Caco-2 (cell line): Measurements from ENCODE around the gene NPTXR. TPM values are rescaled to one million over a fixed set of nuclear protein-coding genes. Genes with fewer than 3 reads are reported as not detected.

Source experiments
- BruUV-seq: library from RNA; stranded (reverse); fragments of 400-500 nt; replicated peaks from 2 replicates; lab custom pipeline; 2021; lab: Mats Ljungman, UMichigan
- CTCF ChIA-PET: fragments of 300-600 bp; sonication (Branson Sonifier 250); formaldehyde crosslinking; loops from one replicate; lab custom pipeline; 2022; ENCODE audit warnings: antibody characterized with exemption; lab: Charles Lee
- POLR2A ChIA-PET: fragments of 300-600 bp; sonication (Branson Sonifier 250); formaldehyde crosslinking; loops from one replicate; lab custom pipeline; 2022; ENCODE audit warnings: antibody characterized with exemption; lab: Charles Lee
- DNase-seq, 2 experiments: peaks; one replicate each; pipeline versions ENCODE4 v3.0.0 to v3.0.0-alpha.2; 2020 to 2022
- H3K27me3 ChIP-seq: replicated peaks from 2 replicates; pipeline ENCODE4 v1.6.0; 2011; ENCODE audit warnings: low read length; ENCODE audit not compliant: control insufficient read depth, insufficient read depth
- H3K36me3 ChIP-seq: 2 replicates; pipeline ENCODE4 v1.5.1; 2011; ENCODE audit warnings: low read length; ENCODE audit not compliant: control insufficient read depth, insufficient read depth
- H3K4me1 ChIP-seq: fragments of 250-450 bp; sonication (Bioruptor Pico); 2 replicates; pipeline ENCODE4 v1.5.1; 2020; ENCODE audit warnings: mild to moderate bottlenecking
- H3K4me3 ChIP-seq: 2 replicates; pipeline ENCODE4 v1.5.1; 2011; ENCODE audit warnings: low read depth, mild to moderate bottlenecking, control low read depth, low read length
- H3K9me3 ChIP-seq: fragments of 250-450 bp; sonication (Bioruptor Pico); 2 replicates; pipeline ENCODE4 v1.5.1; 2020; ENCODE audit warnings: mild to moderate bottlenecking, moderate library complexity
- H3K27ac Mint-ChIP-seq: one replicate; pipeline ENCODE4 v1.8.0; 2022; ENCODE audit warnings: mixed read lengths; ENCODE audit not compliant: unreplicated experiment
- H3K27me3 Mint-ChIP-seq: one replicate; pipeline ENCODE4 v1.8.0; 2022; ENCODE audit warnings: mixed read lengths; ENCODE audit not compliant: insufficient read depth, unreplicated experiment
- H3K36me3 Mint-ChIP-seq: one replicate; pipeline ENCODE4 v1.8.0; 2022; ENCODE audit warnings: mild to moderate bottlenecking, mixed read lengths; ENCODE audit not compliant: insufficient read depth, unreplicated experiment
- H3K4me1 Mint-ChIP-seq: one replicate; pipeline ENCODE4 v1.8.0; 2022; ENCODE audit warnings: low read depth, mixed read lengths; ENCODE audit not compliant: unreplicated experiment
- H3K4me3 Mint-ChIP-seq: one replicate; pipeline ENCODE4 v1.8.0; 2022; ENCODE audit warnings: mild to moderate bottlenecking, moderate library complexity, mixed read lengths; ENCODE audit not compliant: unreplicated experiment
- H3K9me3 Mint-ChIP-seq: one replicate; pipeline ENCODE4 v1.8.0; 2022; ENCODE audit warnings: mixed read lengths; ENCODE audit not compliant: unreplicated experiment
- CTCF ChIP-seq, 2 experiments: fragments of 200-600 bp in 1 of 2; IDR thresholded peaks; 1 replicate in 1 of 2; 2 replicates in 1 of 2; pipeline versions ENCODE4 v1.5.1 to v1.8.0; 2011 to 2022; ENCODE audit warnings: antibody characterized with exemption in 1 of 2, control low read depth in 1 of 2, inconsistent platforms in 1 of 2, low read depth in 1 of 2, low read length in 1 of 2, mild to moderate bottlenecking in 1 of 2, moderate library complexity in 1 of 2; ENCODE audit not compliant: insufficient read depth in 1 of 2, severe bottlenecking in 1 of 2, unreplicated experiment in 1 of 2
- intact Hi-C: fragments of 100-400 bp; cut with micrococcal nuclease; formaldehyde crosslinking; loops from one replicate; pipeline ENCODE4 v1.10.0; 2022; ENCODE audit not compliant: unreplicated experiment
- total RNA-seq: library from RNA; stranded (reverse); gene quantifications from 2 replicates; pipeline ENCODE4 v1.2.3, GENCODE V29; 2022

Gene NPTXR
- total RNA-seq, 1 experiment from 2014 or later = 16.4 TPM

- CTCF ChIA-PET = no interaction called here
- Mint-ChIP-seq H3K9me3 (no peaks in the 10 kb centered on the region), H3K4me1 (no peaks in the 10 kb centered on the region), H3K36me3 (peaks cover 4% of the 10 kb centered on the region), H3K27ac (no peak overlapping the region), H3K27me3 (no peaks in the 10 kb centered on the region), H3K4me3 (no peak overlapping the region)
- Histone ChIP-seq H3K36me3 (no peaks in the 10 kb centered on the region), H3K4me1 (no peaks in the 10 kb centered on the region), H3K4me3 (no peak overlapping the region), H3K27me3 (no peaks in the 10 kb centered on the region), H3K9me3 (no peaks in the 10 kb centered on the region)
- intact Hi-C loops = loop anchor here (1.0 kb wide), 1 partner anchor 8 kb away; no protein-coding TSS in a partner anchor
- TF ChIP-seq CTCF (IDR thresholded peaks at IDR 0.05; ENCODE audit: insufficient read depth in 1 of 2, low read depth in 1 of 2, low read length in 1 of 2, severe bottlenecking in 1 of 2, unreplicated experiment in 1 of 2) = no peak
- DNase-seq = peak in 1 of 2 experiments; percentile 17
- POLR2A ChIA-PET = no interaction called here
- no TSS peak for BruUV-seq
Observed at GRCh38 chr22:38832005-38832978, 11.5 kb downstream of the NPTXR start.

- BruUV-seq = no TSS peak
- CTCF ChIA-PET = no interaction called here
- intact Hi-C loops = no loop called here
- peak in 1 of 2 experiments; percentile 16 for DNase-seq
- Histone ChIP-seq H3K36me3 (no peaks in the 10 kb centered on the region), H3K4me3 (no peak overlapping the region), H3K9me3 (no peaks in the 10 kb centered on the region), H3K4me1 (no peaks in the 10 kb centered on the region), H3K27me3 (no peaks in the 10 kb centered on the region)
- Mint-ChIP-seq H3K9me3 (no peaks in the 10 kb centered on the region), H3K36me3 (no peaks in the 10 kb centered on the region), H3K4me3 (no peak overlapping the region), H3K27ac (no peak overlapping the region), H3K27me3 (no peaks in the 10 kb centered on the region), H3K4me1 (no peaks in the 10 kb centered on the region)
- no peak for TF ChIP-seq CTCF (IDR thresholded peaks at IDR 0.05; ENCODE audit: insufficient read depth in 1 of 2, low read depth in 1 of 2, low read length in 1 of 2, severe bottlenecking in 1 of 2, unreplicated experiment in 1 of 2)
- POLR2A ChIA-PET = no interaction called here
Observed at GRCh38 chr22:38831166-38831945, 12.5 kb downstream of the NPTXR start.

- Mint-ChIP-seq H3K36me3 (no peaks in the 10 kb centered on the region), H3K4me3 (no peak overlapping the region), H3K27me3 (no peaks in the 10 kb centered on the region), H3K4me1 (no peaks in the 10 kb centered on the region), H3K27ac (no peak overlapping the region), H3K9me3 (no peaks in the 10 kb centered on the region)
- no peaks in the 10 kb centered on the region for H3K36me3 ChIP-seq
- TF ChIP-seq CTCF (IDR thresholded peaks at IDR 0.05; ENCODE audit: insufficient read depth in 1 of 2, low read depth in 1 of 2, low read length in 1 of 2, severe bottlenecking in 1 of 2, unreplicated experiment in 1 of 2) = no peak
- ChIA-PET CTCF (no interaction called here), POLR2A (no interaction called here)
- H3K27me3 ChIP-seq = no peaks in the 10 kb centered on the region
- H3K9me3 ChIP-seq = no peaks in the 10 kb centered on the region
- DNase-seq = no peak
- H3K4me3 ChIP-seq = no peak overlapping the region
- intact Hi-C loops = no loop called here
- BruUV-seq = no TSS peak
- no peaks in the 10 kb centered on the region for H3K4me1 ChIP-seq
Observed at GRCh38 chr22:38830845-38831108, 13.1 kb downstream of the NPTXR start.
